ENCODE data around the gene SCN7A.
"Not testable (repeated sequence)": the region's sequence is repeated elsewhere in the genome, so short reads cannot be mapped to it uniquely, and the experiment has no call there.

Gene SCN7A

DNA sequence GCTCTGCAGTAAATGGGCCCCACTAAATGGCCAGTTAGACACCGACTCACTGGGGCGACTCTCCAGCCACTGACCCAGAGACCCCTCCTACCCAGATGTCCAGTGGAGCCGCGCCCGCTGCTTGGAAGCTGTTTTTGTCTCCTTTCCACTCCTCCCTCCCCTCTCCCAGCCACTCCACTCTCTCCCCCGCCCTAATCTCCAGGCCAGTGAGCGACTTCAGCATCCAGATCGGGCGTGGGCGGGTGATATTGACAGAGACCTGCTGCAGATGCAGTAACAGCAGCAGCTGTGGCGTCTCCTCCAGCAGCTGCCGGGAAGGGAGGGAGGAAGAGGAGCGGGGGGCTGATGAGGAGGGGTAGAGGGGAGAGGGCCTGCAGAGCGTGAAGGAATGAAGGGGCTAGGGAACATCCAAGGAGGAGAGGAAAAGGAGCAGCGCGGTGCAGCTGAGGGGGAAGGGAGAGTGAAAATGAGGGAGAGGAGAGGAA, at the start of gene SCN7A:
Gene SCN7A (minus strand): TSS at position 110 of the 485 bp plus-strand sequence. CDS start 16,553 bp downstream, outside the sequence.
- DNase-seq (ENCODE audit: low read depth), result no peak

DNA sequence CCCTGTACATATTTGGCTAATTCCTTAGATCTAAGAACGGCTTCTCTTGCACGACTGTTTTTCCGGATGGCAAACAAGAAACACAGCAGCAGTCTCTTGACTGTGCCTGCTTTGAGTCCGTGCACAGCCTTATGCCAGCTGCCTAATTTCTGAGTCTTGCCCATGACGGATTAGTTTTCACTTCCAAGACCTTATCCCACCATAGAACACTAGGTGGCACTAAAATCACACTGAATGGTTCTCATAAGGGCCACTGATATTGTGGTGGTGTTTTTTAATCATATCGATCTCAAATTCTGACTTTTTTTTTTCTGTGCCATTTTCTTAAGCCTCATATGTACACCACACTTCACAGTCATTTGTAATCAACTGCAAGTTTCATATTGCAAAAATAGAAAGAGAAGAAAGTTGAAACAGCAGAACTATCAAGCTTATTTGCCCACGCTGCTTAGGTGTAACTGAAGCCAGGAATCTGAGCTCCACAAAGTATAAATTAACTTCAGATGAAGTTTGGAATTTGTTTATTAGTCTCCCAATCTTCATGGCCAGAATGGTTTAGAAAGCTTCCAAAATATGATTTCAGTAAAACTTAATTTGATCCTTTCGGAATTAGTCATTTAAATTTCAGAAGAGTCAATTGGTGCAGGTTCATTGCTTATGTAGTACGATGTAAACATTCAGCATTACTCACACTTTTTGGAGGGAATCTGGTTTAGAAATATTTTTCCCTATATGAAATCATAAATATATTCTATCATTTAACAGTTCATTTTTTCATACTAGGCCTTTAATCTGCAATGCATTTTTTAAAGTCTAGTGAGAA, 45.5 kb upstream of the SCN7A start:
- no peak for DNase-seq (ENCODE audit: low read depth)

DNA sequence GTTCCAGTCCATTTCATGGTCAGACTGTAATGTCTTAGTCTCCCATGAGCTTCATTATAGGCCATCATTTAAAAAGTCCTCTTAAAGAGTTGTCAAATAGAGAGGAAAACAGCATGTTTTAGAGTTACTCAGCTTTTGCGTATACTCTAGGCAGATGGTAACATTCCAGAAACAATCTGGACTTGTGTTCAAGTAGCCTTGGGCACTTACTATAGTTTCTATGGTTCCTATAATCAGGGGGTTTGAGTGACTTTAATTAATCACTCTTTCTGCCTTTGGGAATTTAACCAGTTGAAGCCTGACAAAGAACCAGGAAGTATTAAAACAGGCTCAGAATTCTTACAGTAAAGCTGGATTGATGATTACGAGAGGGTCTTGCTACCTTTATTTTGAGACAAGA, 42.1 kb upstream of the SCN7A start:
- DNase-seq (ENCODE audit: low read depth), result no peak

DNA sequence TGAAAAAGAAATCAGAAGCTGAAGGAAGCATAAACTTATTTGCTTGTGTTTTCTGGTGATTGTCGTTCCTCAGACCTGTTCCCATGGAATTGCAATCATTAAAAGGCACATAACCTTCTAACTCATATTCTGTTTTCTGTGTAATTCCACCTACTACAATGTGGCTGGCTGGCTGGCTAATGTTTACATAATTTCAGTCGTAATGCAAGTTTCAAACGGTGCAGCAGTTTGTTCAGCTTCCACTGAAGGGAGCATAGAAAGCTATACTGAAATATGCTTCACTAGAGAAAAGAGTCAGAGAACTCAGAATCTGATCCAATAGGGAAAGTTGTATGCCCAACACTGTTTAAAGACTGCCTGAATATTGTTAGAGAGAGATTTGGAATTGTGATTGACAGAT, 27.1 kb upstream of the SCN7A start:
- DNase-seq (ENCODE audit: low read depth), result no peak

DNA sequence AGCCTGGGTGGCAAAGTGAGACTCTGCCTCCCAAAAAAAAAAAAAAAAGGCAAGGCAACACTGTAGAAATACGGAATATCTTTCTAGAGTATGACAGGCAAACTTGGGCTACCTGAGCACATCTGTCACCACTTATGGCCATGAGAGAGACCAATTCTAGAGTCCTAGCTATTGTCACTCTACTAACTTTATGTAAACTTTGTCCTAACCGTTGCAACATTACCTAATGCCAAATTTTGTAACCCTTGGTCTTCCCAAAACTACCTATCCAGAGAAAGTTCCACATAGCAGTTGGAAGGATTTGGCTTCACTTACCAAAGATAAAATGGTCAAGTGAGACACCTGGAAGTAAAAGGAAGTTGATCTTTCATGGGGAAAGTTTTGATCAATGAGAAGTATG, 26.6 kb upstream of the SCN7A start:
- no peak for DNase-seq (ENCODE audit: low read depth)

DNA sequence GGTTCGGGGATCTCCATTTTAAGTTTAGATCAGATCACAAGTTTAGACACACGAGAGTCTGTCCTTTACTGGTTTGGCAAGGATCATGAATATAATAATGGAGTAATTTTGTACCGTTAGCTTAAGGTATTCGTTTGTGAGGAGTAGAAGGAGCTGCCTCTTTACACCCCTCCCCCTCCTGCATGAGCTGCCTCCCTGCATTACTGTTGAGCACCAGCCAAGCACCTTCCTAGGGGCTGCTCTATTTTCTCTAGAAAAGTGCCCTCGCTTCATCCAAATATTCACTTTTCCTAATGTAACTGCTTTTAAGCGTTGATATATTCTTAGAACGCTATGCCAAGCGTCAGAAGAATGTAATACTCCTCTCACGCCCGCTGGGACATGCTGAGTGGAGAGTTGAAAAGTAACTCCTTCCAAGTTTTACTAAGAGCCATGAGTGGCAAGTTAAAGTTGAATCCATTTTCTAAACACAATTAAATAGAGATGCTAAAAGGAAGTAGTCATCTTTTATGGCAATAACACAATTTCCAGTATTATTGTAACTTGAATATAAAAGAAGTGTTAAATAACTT, 25.4 kb upstream of the SCN7A start:
- no peak for DNase-seq (ENCODE audit: low read depth)

DNA sequence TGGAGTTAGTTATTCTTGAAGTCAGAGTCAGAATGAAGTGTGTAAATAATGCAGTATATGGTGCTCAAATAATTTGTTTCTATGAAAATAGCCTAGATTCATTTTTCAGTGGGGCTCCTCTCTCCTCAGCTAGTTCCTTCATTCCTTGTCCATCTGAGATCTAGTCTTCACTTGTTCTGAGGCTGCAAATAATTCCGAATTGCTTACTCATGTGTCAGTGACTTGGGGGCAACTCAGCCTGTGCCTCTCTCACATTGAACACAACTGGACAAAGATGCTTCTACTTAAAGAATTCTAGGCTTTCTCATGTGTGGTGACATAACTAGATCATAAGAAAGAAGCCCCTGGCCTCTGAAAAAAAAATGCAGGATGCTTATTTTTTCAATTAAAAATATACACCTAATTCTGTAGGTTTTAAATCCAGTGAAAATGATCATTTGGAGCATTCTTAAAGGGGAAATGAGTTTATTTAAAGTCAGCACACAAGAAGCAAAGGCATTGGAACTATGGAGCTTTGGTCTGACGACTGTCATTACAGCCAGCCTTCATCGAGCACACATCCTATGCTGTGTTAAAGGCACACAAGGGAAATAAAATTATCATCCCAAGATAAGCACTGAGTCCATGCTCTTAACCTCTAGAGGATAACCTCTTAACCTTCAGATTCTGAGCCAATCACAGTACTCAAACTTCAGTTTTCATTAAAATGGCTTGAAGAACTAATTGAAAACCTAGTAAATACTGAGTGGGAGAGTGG, 24.8 kb upstream of the SCN7A start:
- DNase-seq (ENCODE audit: low read depth), result no peak

DNA sequence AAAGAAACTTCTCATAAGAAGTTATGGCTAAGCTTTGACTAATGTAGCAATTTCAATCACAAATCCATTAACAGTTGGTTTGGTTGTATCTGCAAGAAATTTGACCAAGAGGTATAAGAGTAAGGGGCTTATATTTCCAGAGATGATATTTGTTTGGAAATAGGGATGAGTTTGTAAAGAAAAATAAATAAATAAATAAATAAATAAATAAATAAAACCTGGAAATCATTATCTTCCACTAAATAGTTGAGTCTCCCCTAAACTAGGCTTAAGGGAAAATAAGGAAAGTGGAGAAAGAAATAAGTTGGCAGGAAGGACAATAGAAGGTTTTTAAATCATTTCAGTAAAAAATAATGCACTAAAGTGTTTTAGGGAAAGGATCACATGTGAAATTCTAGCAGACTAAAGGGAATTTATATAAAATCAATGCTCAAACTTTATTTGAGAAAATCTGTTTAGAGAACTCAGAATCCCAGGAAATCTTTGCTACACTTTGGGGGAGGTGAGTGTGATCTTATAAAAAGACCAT, 23.5 kb upstream of the SCN7A start:
- no peak for DNase-seq (ENCODE audit: low read depth)

DNA sequence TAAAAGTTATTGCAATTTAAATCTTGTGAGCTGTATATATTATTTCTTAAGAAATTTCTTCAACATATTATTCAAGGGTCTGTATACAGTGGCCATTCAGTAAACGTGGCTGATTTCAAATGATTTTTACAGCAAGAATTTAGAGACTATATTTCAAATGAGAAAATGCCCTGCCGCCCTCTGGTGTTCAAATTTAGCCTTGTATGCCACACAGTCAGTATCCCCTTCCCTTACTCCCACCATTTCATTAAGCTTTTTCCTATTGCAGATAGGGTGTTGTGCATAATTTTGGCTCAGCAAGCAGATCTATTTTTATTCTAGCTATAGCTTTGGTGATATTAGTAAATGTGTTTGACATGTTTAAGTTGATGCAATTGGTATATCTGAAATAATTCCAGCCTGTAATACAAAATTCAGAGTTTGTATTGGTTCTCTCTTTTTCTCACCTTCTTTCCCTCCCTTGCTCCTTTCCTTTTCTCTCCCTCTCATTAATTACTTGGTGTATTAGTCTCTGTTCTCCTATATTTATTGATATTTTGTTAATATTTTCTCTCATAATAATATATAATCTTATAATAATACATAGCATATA, 22.8 kb upstream of the SCN7A start:
- no peak for DNase-seq (ENCODE audit: low read depth)

DNA sequence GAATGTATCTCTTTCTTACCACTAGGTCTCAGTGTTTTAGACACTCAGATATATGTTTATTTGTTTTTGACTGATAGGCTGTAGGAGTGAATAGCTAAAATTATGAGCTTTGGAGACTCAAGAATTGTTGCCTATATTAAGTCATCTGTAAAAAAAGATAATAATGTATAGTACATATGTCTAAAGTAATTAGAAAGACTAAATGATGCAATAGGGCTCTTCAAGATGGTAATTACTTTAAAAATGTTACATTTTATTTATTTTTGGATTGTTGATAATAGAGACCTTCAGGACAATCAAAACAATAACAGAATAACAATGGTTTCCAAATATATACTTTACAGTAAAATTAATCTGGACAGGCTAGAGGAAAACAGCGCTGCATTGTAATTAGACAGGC, 19.9 kb upstream of the SCN7A start:
- DNase-seq (ENCODE audit: low read depth), result no peak

DNA sequence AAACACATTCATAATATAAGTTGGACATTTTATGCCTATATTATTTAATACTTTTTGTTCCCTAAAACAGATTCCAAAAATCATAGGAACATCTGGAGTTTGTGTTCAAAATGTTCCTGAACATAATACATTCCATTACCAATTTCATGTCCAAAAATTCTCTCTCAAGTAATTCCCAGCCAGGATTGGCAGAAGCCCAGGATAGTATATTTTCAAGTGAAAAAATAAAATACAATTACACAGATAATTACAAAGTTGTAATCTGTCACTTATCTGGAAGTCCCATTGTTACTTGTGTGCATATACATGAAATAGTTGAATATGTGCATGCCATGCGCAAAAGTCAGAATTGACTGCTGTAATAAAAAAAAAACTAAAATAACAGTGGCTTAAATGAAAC, 5.2 kb upstream of the SCN7A start:
- DNase-seq (ENCODE audit: low read depth), result no peak

DNA sequence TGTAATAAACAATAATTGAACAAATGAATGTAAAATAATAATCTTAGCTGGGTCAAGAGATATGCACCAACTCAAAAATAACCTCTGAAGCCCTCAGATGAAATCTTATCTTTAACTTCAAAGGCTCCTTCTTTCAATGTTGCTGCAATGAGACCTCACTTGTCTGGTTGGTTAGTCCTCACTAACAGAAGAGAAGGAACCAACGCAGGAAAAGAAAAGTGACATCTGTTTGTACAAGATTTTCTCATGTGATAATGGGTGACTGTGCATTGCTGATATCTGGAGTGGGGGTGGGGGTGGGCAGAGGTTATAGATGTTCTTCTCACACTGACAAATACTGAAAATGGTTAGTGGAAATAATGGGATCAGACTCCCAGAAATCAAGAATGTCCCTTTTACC, 2.6 kb downstream of the SCN7A start:
- no peak for DNase-seq (ENCODE audit: low read depth)

DNA sequence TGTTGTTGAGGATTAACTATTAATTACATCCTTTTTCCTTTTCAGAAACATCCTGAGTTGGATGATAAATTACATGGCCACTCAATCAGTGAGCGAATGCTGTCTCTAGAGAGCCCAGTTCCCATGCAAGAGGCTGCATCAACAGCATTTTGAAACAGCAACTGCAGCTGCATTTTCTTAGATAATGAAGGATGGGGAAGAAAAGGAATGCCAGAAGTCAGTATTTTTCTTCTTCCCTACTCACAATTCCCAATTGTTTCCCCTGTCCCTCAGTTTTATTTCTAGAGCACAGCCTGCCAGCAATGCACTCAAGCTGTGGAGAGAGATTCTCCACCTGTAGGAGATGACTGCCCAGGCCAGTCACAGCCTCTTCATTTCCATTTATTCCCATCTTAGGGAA, 6.9 kb downstream of the SCN7A start:
- no peak for DNase-seq (ENCODE audit: low read depth)

DNA sequence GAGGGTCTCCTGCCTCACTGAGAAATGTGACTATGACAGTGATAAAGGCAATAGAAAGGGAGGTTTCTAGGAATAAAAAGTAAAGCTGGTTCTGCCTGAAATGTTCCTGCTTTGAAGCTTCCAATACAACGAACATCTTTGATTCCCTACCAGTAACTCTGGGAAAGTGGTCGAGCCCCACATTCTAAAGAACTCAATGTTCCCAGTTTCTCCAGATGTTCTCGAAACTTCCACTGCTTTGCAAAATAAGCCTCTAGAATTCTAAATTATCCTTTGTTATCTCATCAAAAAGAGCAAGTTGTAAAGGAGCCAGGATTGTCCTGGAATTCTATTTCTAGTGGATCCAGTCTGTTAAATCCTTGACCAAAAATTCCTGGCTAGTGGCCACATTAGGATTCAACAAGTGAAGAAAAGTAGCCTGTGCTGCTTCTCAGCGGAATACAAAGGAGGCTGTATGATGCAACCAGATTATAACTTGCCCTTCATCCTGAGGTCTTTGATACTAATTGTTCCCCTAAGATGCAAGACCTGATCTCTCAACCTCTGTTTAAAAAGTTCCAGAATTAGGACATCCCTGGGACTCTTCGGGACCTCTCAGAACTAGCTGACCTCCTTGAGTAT, 8.4 kb downstream of the SCN7A start:
- DNase-seq (ENCODE audit: low read depth), result no peak

DNA sequence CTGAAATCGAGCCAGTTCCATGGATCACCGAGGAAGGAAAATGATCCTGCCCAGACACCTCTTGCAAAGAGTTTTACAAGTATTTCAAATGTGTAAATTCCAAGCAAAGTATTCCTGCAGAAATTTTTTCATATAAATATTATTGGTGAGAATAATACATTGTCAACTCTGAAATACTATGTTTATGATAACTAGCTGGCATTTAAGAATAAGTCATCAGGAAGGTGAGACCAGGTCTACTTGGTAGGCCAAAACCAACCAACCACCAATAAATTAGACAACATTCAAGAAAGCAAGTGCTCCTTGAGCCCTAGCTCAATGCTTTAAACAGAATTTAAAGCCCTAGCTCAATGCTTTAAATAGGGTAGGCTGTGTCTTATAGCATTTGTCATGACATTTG, 21.7 kb downstream of the SCN7A start:
- no peak for DNase-seq (ENCODE audit: low read depth)

DNA sequence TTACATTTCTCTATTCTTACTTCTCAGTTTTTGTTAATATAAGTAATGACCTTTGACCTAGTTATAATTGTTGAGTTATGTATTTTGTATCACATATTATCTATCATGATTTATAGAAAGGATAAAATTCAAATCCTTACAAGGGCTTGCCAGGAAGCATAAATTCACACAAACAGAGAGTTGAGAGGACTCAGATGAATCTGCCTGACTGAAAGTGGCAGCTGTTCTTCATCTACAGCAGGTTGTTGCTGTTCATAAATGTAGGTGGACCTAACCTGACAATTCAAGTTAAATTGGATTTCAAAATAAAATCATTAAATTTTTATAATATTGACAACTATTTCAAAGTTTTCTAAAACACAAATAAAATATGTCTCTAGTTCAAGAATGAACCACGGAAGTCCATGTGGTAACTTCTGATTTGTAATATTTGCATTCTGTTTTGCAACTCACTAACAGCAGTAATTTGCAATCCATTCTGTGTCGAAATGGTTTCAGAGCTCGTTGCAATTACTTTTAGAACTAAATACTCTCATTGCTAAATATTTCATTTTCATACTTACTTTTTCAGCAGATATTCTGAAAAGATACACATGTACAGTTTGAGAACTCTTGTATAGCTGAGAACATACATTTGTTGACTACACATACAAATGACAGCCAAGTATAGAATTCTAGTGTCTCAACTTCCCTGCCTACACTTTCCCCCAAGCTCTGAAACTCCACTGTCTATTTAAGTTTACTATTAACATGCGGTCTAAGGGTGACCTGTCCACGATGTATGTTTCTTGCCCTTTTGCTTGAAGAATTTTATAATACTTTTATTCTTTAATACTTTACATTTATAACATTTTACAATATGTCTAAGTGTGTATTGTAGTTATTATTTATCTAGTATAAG, 25.7 kb downstream of the SCN7A start:
- DNase-seq (ENCODE audit: low read depth), result no peak

DNA sequence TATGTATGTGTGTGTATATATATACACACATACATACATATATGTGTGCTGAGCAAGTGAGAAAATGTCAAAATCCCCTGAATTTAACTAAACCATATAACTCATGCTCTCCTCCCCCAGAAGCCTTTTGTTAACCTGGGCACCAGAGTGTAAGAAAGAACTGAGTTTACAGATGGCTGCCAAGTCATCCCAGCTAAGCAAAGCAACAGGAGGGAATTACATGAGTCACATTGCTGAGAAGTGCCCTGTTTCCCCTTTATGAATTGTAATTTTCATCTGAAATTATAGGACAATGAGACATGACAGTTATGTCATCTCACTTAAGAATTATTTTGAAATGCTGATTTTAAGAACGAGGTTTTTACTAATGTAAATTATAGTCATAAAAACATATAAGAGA, 29.9 kb downstream of the SCN7A start:
- no peak for DNase-seq (ENCODE audit: low read depth)

DNA sequence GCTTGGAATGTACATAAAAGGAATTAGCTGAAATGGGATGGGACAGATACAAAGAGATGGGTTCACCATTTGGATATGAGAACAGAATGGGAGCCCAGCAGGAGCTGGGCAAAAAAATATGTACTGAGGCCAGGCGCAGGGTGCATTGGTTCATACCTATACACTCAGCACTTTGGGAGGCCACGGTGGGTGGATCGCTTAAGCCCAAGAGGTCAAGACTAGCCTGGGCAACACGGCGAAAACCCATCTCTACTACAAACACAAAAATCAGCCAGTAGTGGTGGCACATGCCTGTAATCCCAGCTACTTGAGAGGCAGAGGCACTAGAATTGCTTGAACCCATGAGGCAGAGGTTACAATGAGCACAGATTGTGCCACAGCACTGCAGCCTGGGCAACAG, 30.4 kb downstream of the SCN7A start:
- no peak for DNase-seq (ENCODE audit: low read depth)

DNA sequence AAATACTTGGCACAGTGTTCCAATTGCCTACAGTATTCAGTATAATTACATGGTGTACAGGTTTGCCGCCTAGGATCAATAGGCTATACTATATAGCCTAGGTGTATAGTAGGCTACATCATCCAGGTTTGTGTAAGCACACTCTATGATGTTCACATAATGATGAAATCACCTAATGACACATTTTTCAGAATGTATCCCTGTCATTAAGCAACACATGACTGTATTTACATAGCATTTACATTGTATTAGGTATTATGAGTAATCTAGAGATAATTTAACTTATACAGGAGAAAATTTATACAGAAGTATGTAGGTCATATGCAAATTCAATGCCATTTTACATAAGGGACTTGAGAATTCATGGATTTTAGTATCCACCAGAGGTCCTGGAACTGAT, 35.4 kb downstream of the SCN7A start:
- DNase-seq (ENCODE audit: low read depth), result no peak

DNA sequence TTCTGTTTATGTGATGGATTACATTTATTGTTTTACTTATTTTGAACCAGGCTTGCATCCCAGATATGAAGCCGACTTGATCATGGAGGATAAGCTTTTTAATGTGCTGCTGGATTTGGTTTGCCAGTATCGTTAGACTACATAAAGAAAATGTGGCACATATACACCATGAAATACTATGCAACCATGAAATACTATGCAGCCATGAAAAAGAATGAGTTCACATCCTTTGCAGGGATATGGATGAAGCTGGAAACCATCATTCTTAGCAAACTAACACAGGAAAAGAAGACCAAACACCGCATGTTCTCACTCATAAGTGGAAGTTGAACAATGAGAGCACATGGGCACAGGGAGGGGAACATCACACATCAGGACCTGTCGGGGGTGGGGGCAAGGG, 38.2 kb downstream of the SCN7A start:
- not testable (repeated sequence) for DNase-seq (ENCODE audit: low read depth)
